GM12878 (cell line): Measurements from ENCODE around the gene IFIH1. TPM values are rescaled to one million over a fixed set of nuclear protein-coding genes. Genes with fewer than 3 reads are reported as not detected.

Source experiments
- ATAC-seq: fragments of 200-7000 bp; cut with Tn5 transposase; 3 replicates; pipeline ENCODE4 v1.9.1; 2020; ENCODE audit warnings: mild to moderate bottlenecking, moderate library complexity
- BruUV-seq: library from RNA; stranded (reverse); fragments of 400-500 nt; replicated peaks from 2 replicates; lab custom pipeline; 2021; lab: Mats Ljungman, UMichigan
- CTCF ChIA-PET: fragments of 300-600 bp; sonication (Branson Sonifier 250); formaldehyde crosslinking; extraction: SDS; loops from one replicate; lab custom pipeline; 2021; ENCODE audit warnings: inconsistent platforms; lab: Yijun Ruan, JAX
- POLR2A ChIA-PET: fragments of 350-600 bp; formaldehyde crosslinking; extraction: SDS; loops from one replicate; lab custom pipeline; 2021; ENCODE audit warnings: inconsistent platforms; lab: Charles Lee
- RAD21 ChIA-PET: fragments of 300-600 bp; sonication (Branson Sonifier 250); formaldehyde crosslinking; loops from one replicate; lab custom pipeline; 2023; ENCODE audit warnings: antibody characterized with exemption; ENCODE audit not compliant: unreplicated experiment; lab: Charles Lee
- SMC1A ChIA-PET: fragments of 300-600 bp; sonication (Branson Sonifier 250); formaldehyde crosslinking; loops from one replicate; lab custom pipeline; 2023; ENCODE audit not compliant: unreplicated experiment, uncharacterized antibody; lab: Charles Lee
- DNase-seq: peaks from one replicate; pipeline ENCODE4 v3.0.0-alpha.2; 2011; ENCODE audit warnings: low read depth, low spot score
- FAIRE-seq: peaks from 3 replicates; lab custom pipeline; 2011; peaks lifted over from hg19 to GRCh38; lab: Jason Lieb, UNC
- H2AFZ ChIP-seq: 2 replicates; pipeline ENCODE4 v1.6.0; 2011; ENCODE audit warnings: low read depth, low read length, control low read depth; ENCODE audit not compliant: control insufficient read depth
- H3K27ac ChIP-seq: 2 replicates; pipeline ENCODE4 v1.5.1; 2011; ENCODE audit warnings: control low read depth; ENCODE audit not compliant: control insufficient read depth, insufficient read depth
- H3K27me3 ChIP-seq, 2 experiments: replicated peaks in 1 of 2; 2 replicates each; pipeline versions ENCODE4 v1.6.0 to v1.6.1; 2011; ENCODE audit warnings: low read length in 1 of 2; ENCODE audit not compliant: control insufficient read depth in 2 of 2, insufficient read depth in 2 of 2
- H3K36me3 ChIP-seq, 2 experiments: 2 replicates each; pipeline ENCODE4 v1.5.1; 2011; ENCODE audit warnings: low read length in 1 of 2; ENCODE audit not compliant: control insufficient read depth in 2 of 2, insufficient read depth in 2 of 2
- H3K4me1 ChIP-seq: 2 replicates; pipeline ENCODE4 v1.6.1; 2011; ENCODE audit warnings: mild to moderate bottlenecking, low read length, moderate library complexity, mixed read lengths; ENCODE audit not compliant: control insufficient read depth, insufficient read depth
- H3K4me2 ChIP-seq: 2 replicates; pipeline ENCODE4 v1.6.0; 2011; ENCODE audit warnings: control low read depth; ENCODE audit not compliant: control insufficient read depth, insufficient read depth
- H3K4me3 ChIP-seq: fragments of 200-600 bp; sonication (generic); 2 replicates; pipeline ENCODE4 v1.5.1; 2016
- H3K79me2 ChIP-seq: 2 replicates; pipeline ENCODE4 v1.6.0; 2011; ENCODE audit warnings: low read length; ENCODE audit not compliant: control insufficient read depth, insufficient read depth
- H3K9ac ChIP-seq: 2 replicates; pipeline ENCODE4 v1.8.0; 2011; ENCODE audit warnings: low read length, control low read depth, mixed read lengths; ENCODE audit not compliant: control insufficient read depth, insufficient read depth
- H3K9me3 ChIP-seq: replicated peaks from 3 replicates; pipeline ENCODE4 v1.5.1; 2011; ENCODE audit warnings: mild to moderate bottlenecking, low read length; ENCODE audit not compliant: control insufficient read depth, insufficient read depth
- H4K20me1 ChIP-seq: 2 replicates; pipeline ENCODE4 v1.6.0; 2011; ENCODE audit not compliant: control insufficient read depth, insufficient read depth
- BHLHE40 ChIP-seq, 2 experiments: fragments of 450-650 bp in 1 of 2; IDR thresholded peaks; 2 replicates each; pipeline ENCODE4 v1.6.1; 2011 to 2017; ENCODE audit warnings: low read depth in 2 of 2, borderline replicate concordance in 1 of 2, improper control_type of control experiment in 1 of 2, low read length in 1 of 2, mild to moderate bottlenecking in 1 of 2
- CEBPB ChIP-seq, 2 experiments: fragments of 150-350 bp in 1 of 2; IDR thresholded peaks; 2 replicates each; pipeline ENCODE4 v1.6.1; 2012 to 2014; ENCODE audit warnings: low read depth in 2 of 2, low read length in 2 of 2, borderline replicate concordance in 1 of 2, inconsistent platforms in 1 of 2
- HDGF ChIP-seq: fragments of 450-650 bp; IDR thresholded peaks from 2 replicates; pipeline ENCODE4 v1.6.1; 2016; ENCODE audit warnings: antibody characterized with exemption
- LARP7 ChIP-seq: fragments of 450-650 bp; IDR thresholded peaks from 2 replicates; pipeline ENCODE4 v1.6.1; 2017; ENCODE audit warnings: mild to moderate bottlenecking
- PML ChIP-seq: IDR thresholded peaks from 2 replicates; pipeline ENCODE4 v1.6.1; 2012; ENCODE audit warnings: low read length, inconsistent platforms
- PRDM15 ChIP-seq: fragments of 450-650 bp; formaldehyde crosslinking; IDR thresholded peaks from 2 replicates; pipeline ENCODE4 v1.4.0; 2020; ENCODE audit warnings: mild to moderate bottlenecking, moderate library complexity
- RAD21 ChIP-seq: IDR thresholded peaks from 2 replicates; pipeline ENCODE4 v1.6.1; 2011; ENCODE audit warnings: mild to moderate bottlenecking, low read depth, low read length, moderate library complexity; ENCODE audit not compliant: insufficient read depth
- RELA ChIP-seq: fragments of 450-650 bp; IDR thresholded peaks from 2 replicates; pipeline ENCODE4 v1.8.0; 2014; ENCODE audit warnings: borderline replicate concordance; ENCODE audit not compliant: partially characterized antibody
- REST ChIP-seq: IDR thresholded peaks from 2 replicates; pipeline ENCODE4 v1.6.1; 2012; ENCODE audit warnings: mild to moderate bottlenecking, low read depth, low read length
- SMC3 ChIP-seq: IDR thresholded peaks from 2 replicates; pipeline ENCODE4 v1.6.1; 2011; ENCODE audit warnings: low read length, improper control_type of control experiment, borderline replicate concordance
- SPI1 ChIP-seq: IDR thresholded peaks from 2 replicates; pipeline ENCODE4 v1.6.1; 2011; ENCODE audit warnings: low read depth, mild to moderate bottlenecking, low read length, moderate library complexity, borderline replicate concordance; ENCODE audit not compliant: insufficient read depth
- SRF ChIP-seq, 2 experiments: IDR thresholded peaks; 2 replicates each; pipeline ENCODE4 v1.6.1; 2011; ENCODE audit warnings: low read depth in 2 of 2, low read length in 2 of 2, mild to moderate bottlenecking in 1 of 2, moderate library complexity in 1 of 2
- YY1 ChIP-seq: IDR thresholded peaks from 2 replicates; pipeline ENCODE4 v1.6.1; 2011; ENCODE audit warnings: low read depth, mild to moderate bottlenecking, low read length
- WGBS: methylation state at CpG from one replicate; pipeline ENCODE4 v1.1.6; 2016; ENCODE audit warnings: low lambda C conversion rate; ENCODE audit not compliant: insufficient replicate concordance, insufficient coverage; ENCODE audit errors: missing lambda C conversion rate; 5-methylcytosine and 5-hydroxymethylcytosine counted together
- in situ Hi-C: fragments of 300-500 bp; cut with MboI; formaldehyde crosslinking; loops from 9 replicates; pipeline ENCODE4 v1.14.3; 2018; ENCODE audit warnings: mixed read lengths
- intact Hi-C: fragments of 100-400 bp; cut with micrococcal nuclease; formaldehyde crosslinking; loops from one replicate; pipeline ENCODE4 v1.14.2; 2022; ENCODE audit not compliant: unreplicated experiment
- polyA plus RNA-seq, 11 experiments: library from polyadenylated mRNA; depleted of rRNA in 4 of 11; unstranded in 6 of 11; stranded (reverse) in 5 of 11; fragments of >200 nt; fragmentation: Nextera tagmentation in 4 of 11; fragmentation: Illumina TruSeq in 1 of 11; extraction: Ambion mirVana in 4 of 11; extraction: Trizol in 1 of 11; gene quantifications; 1 replicate in 1 of 11; 2 replicates in 10 of 11; pipeline versions ENCODE4 v1.2.1 to v1.2.3, GENCODE V29; 2011 to 2016; ENCODE audit warnings: inconsistent platforms in 2 of 11, missing spikeins in 2 of 11, low read depth in 1 of 11
- total RNA-seq, 4 experiments: library from RNA; depleted of rRNA in 3 of 4; stranded (reverse); fragments of >200 nt in 3 of 4; fragmentation: Illumina TruSeq in 1 of 4; extraction: Trizol in 1 of 4; gene quantifications; 2 replicates each; pipeline versions ENCODE4 v1.2.1 to v1.2.3, GENCODE V29; 2013 to 2021
- TF ChIP-seq, protein P1 (sequence below), 3 experiments: IDR thresholded peaks in 2 of 3; conservative IDR thresholded peaks in 1 of 3; 2 replicates each; pipeline ENCODE4 v1.5.1; 2011; ENCODE audit warnings: low read depth in 3 of 3, low read length in 3 of 3, mild to moderate bottlenecking in 3 of 3, control low read depth in 2 of 3, moderate library complexity in 2 of 3, inconsistent platforms in 1 of 3, mixed read lengths in 1 of 3; ENCODE audit not compliant: control insufficient read depth in 2 of 3, insufficient read depth in 1 of 3; ENCODE audit errors: extremely low read depth in 1 of 3

The IFIH1 gene
- total and polyA plus RNA-seq, 10 of the 15 experiments (the other 5 are each of a cell fraction or from before 2014, with no cell fraction given) = 12.5 to 40.9 (median 28.8) TPM

DNA sequence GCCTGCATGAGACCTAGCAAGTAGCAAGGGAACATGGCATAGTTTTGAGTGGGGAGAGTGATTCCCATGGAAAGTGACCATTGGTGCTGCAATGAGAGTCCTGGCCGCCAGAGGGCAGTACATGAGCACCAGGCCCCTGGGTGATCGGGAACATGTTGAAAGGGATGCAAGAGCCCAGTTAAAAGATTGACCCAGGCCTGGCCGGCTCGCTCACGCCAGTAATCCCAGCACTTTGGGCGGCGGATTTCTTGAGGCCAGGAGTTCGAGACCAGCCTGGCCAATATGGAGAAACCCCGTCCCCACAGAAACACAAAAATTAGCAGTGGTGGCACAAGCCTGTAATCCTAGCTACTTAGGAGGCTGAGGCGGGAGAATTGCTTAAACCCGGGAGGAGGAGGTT is 97.4 kb downstream of the IFIH1 start:
- no peak for DNase-seq
- BruUV-seq = no TSS peak
- ChIA-PET RAD21 (interaction anchor here (1.0 to 6.2 kb wide), 10 partner anchors 9 to 575 kb away, joined by 4 to 79 read pairs (median 6); no protein-coding TSS in a partner anchor), POLR2A (no interaction called here)
- intact Hi-C loops = loop anchor here (1.0 kb wide), 2 partner anchors 77 to 113 kb away; no protein-coding TSS in a partner anchor
- Histone ChIP-seq H3K9ac (no peak overlapping the region), H3K36me3 (no peaks in the 10 kb centered on the region), H3K4me1 (no peaks in the 10 kb centered on the region), H4K20me1 (no peaks in the 10 kb centered on the region), H3K4me2 (no peak overlapping the region), H3K27me3 (no peaks in the 10 kb centered on the region), H3K27ac (no peak overlapping the region), H3K79me2 (no peaks in the 10 kb centered on the region), H3K4me3 (no peak overlapping the region)
- FAIRE-seq = peak; percentile 90
- peak; percentile 98 for ATAC-seq
- TF ChIP-seq SRF (IDR thresholded peaks at IDR 0.05; ENCODE audit: low read depth in 2 of 2, low read length in 2 of 2) (no peak), RELA (no peak), SPI1 (no peak), PML (no peak), RAD21 (peak; percentile 78), PRDM15 (no peak), CEBPB (IDR thresholded peaks at IDR 0.05; ENCODE audit: borderline replicate concordance in 1 of 2, low read depth in 2 of 2, low read length in 2 of 2) (no peak), REST (no peak), LARP7 (no peak), SMC3 (peak; percentile 79; the same call in 1 of the 2 replicates), BHLHE40 (IDR thresholded peaks at IDR 0.05; ENCODE audit: borderline replicate concordance in 1 of 2, low read depth in 2 of 2, low read length in 1 of 2) (peak in 1 of 2 experiments; percentile 18; a peak in 1 of 4 replicates), HDGF (no peak), YY1 (0 out of 2 replicates have a peak, but pooled peaks have one; percentile 15)
- TF ChIP-seq, protein P1, sequence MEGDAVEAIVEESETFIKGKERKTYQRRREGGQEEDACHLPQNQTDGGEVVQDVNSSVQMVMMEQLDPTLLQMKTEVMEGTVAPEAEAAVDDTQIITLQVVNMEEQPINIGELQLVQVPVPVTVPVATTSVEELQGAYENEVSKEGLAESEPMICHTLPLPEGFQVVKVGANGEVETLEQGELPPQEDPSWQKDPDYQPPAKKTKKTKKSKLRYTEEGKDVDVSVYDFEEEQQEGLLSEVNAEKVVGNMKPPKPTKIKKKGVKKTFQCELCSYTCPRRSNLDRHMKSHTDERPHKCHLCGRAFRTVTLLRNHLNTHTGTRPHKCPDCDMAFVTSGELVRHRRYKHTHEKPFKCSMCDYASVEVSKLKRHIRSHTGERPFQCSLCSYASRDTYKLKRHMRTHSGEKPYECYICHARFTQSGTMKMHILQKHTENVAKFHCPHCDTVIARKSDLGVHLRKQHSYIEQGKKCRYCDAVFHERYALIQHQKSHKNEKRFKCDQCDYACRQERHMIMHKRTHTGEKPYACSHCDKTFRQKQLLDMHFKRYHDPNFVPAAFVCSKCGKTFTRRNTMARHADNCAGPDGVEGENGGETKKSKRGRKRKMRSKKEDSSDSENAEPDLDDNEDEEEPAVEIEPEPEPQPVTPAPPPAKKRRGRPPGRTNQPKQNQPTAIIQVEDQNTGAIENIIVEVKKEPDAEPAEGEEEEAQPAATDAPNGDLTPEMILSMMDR (IDR thresholded peaks at IDR 0.05 in 2 of 3, conservative IDR thresholded peaks at IDR 0.05 in 1 of 3; ENCODE audit: control insufficient read depth in 2 of 3, extremely low read depth in 1 of 3, insufficient read depth in 1 of 3, low read depth in 3 of 3, low read length in 3 of 3) = peak; percentile 92 to 97 (median 95)
- TF ChIP-seq, all 136 proteins: peak for 5
- 18% methylated on average over 11 of the region's 11 CpGs for WGBS
- no peak overlapping the region for H2AFZ ChIP-seq
- in situ Hi-C loops = loop anchor here (5.0 kb wide), 1 partner anchor 76 kb away; no protein-coding TSS in a partner anchor
- ChIA-PET CTCF (interaction anchor here (0.7 to 13.2 kb wide), 48 partner anchors 9 to 590 kb away, joined by 3 to 228 read pairs (median 5); partner anchors contain the start of gene FAP), SMC1A (interaction anchor here (0.6 to 4.2 kb wide), 26 partner anchors 8 to 1077 kb away, joined by 3 to 81 read pairs (median 4); no protein-coding TSS in a partner anchor)
- H3K9me3 ChIP-seq = no peaks in the 10 kb centered on the region
